H1 (cell line): Measurements from ENCODE around the gene EDN1. TPM values are rescaled to one million over a fixed set of nuclear protein-coding genes. Genes with fewer than 3 reads are reported as not detected.

Source experiments
- CHD7 ChIP-seq: fragments of 300-600 bp; sonication (generic); IDR thresholded peaks from 2 replicates; pipeline ENCODE4 v1.7.1; 2012; ENCODE audit warnings: low read length, moderate library complexity, mild to moderate bottlenecking, inconsistent platforms; ENCODE audit not compliant: insufficient replicate concordance
- SP4 ChIP-seq: IDR thresholded peaks from 2 replicates; pipeline ENCODE4 v1.6.1; 2012; ENCODE audit warnings: low read length, inconsistent platforms
- polyA plus RNA-seq, 7 experiments: library from polyadenylated mRNA; depleted of rRNA in 3 of 7; stranded (reverse) in 5 of 7; unstranded in 2 of 7; fragments of >200 nt in 5 of 7; fragments of 200-250 nt in 2 of 7; gene quantifications; 1 replicate in 5 of 7; 2 replicates in 1 of 7; 4 replicates in 1 of 7; pipeline versions ENCODE4 v1.2.1 to v1.2.3, GENCODE V29; 2011 to 2013; ENCODE audit warnings: missing spikeins in 2 of 7, mixed read lengths in 2 of 7
- total RNA-seq: library from RNA; stranded (reverse); fragmentation: NEBNext Ultra II Directional; extraction: Animal tissue kit (Norgen Biotek cat#: 25700); gene quantifications from 2 replicates; pipeline ENCODE4 v1.2.1, GENCODE V29; 2021

Gene EDN1
- total and polyA plus RNA-seq, 2 of the 8 experiments (the other 6 are each of a cell fraction or from before 2014, with no cell fraction given) = 0.23 to 1.1 TPM

GRCh38 chr6:12309070-12309469, 18.9 kb downstream of the EDN1 start (continued):
- no peak for TF ChIP-seq CHD7
- TF ChIP-seq SP4 = no peak
- TF ChIP-seq, all 59 proteins: peak for 0
